PC-9 (cell line): ENCODE measurements around the gene C7orf33. TPM values are rescaled to one million over a fixed set of nuclear protein-coding genes. Genes with fewer than 3 reads are reported as not detected.

ENCODE experiments used
- BruUV-seq: library from RNA; stranded (reverse); fragments of 400-500 nt; replicated peaks from 2 replicates; lab custom pipeline; 2021; lab: Mats Ljungman, UMichigan
- CTCF ChIA-PET: fragments of 300-600 bp; sonication (Branson Sonifier 250); formaldehyde crosslinking; loops from one replicate; lab custom pipeline; 2022; ENCODE audit warnings: antibody characterized with exemption; lab: Charles Lee
- POLR2A ChIA-PET: fragments of 300-600 bp; sonication (Branson Sonifier 250); formaldehyde crosslinking; loops from one replicate; lab custom pipeline; 2022; ENCODE audit warnings: antibody characterized with exemption; ENCODE audit not compliant: unreplicated experiment; lab: Charles Lee
- DNase-seq, 2 experiments: peaks; one replicate each; pipeline versions ENCODE4 v3.0.0 to v3.0.0-alpha.2; 2015 to 2022; ENCODE audit warnings: mixed read lengths in 1 of 2
- H2AFZ ChIP-seq: fragments of 200-600 bp; sonication (generic); 2 replicates; pipeline ENCODE4 v1.8.1; 2017; ENCODE audit warnings: antibody characterized with exemption
- H3F3A ChIP-seq: fragments of 200-600 bp; sonication (generic); 2 replicates; pipeline ENCODE4 v1.8.1; 2017; ENCODE audit warnings: antibody characterized with exemption, mild to moderate bottlenecking, low read depth; ENCODE audit not compliant: insufficient read depth
- H3K27ac ChIP-seq: fragments of 200-600 bp; sonication (generic); 2 replicates; pipeline ENCODE4 v1.6.1; 2016; ENCODE audit warnings: mixed run types
- H3K27me3 ChIP-seq: fragments of 200-600 bp; sonication (generic); 2 replicates; pipeline ENCODE4 v1.6.1; 2016; ENCODE audit warnings: low read depth, mixed run types; ENCODE audit not compliant: insufficient read depth
- H3K36me3 ChIP-seq: fragments of 200-600 bp; sonication (generic); 2 replicates; pipeline ENCODE4 v1.6.1; 2016; ENCODE audit warnings: low read depth, mixed run types
- H3K4me1 ChIP-seq: fragments of 200-600 bp; sonication (generic); replicated peaks from 2 replicates; pipeline ENCODE4 v1.6.1; 2016; ENCODE audit warnings: mixed run types; ENCODE audit not compliant: insufficient read depth
- H3K4me2 ChIP-seq: fragments of 200-600 bp; sonication (generic); 2 replicates; pipeline ENCODE4 v1.6.1; 2017; ENCODE audit warnings: mixed run types
- H3K4me3 ChIP-seq: fragments of 200-600 bp; sonication (generic); 2 replicates; pipeline ENCODE4 v1.6.1; 2016; ENCODE audit warnings: mixed run types
- H3K79me2 ChIP-seq: fragments of 200-600 bp; sonication (generic); 2 replicates; pipeline ENCODE4 v1.6.1; 2017; ENCODE audit warnings: low read depth, mixed run types
- H3K9me2 ChIP-seq: fragments of 200-600 bp; sonication (generic); 2 replicates; pipeline ENCODE4 v1.8.1; 2017; ENCODE audit warnings: mild to moderate bottlenecking; ENCODE audit not compliant: insufficient read depth
- H3K9me3 ChIP-seq: fragments of 200-600 bp; sonication (generic); 2 replicates; pipeline ENCODE4 v1.8.1; 2016; ENCODE audit warnings: low read depth; ENCODE audit not compliant: insufficient read depth
- H4K20me1 ChIP-seq: fragments of 200-600 bp; sonication (generic); 2 replicates; pipeline ENCODE4 v1.8.1; 2017; ENCODE audit not compliant: insufficient read depth
- CTCF ChIP-seq: fragments of 200-600 bp; sonication (generic); conservative IDR thresholded peaks from 2 replicates; pipeline ENCODE4 v1.6.1; 2017; ENCODE audit warnings: mixed run types, antibody characterized with exemption, mild to moderate bottlenecking, moderate library complexity
- EZH2 ChIP-seq: fragments of 200-600 bp; sonication (generic); IDR thresholded peaks from 2 replicates; pipeline ENCODE4 v1.8.0; 2017; ENCODE audit warnings: antibody characterized with exemption, low read depth
- intact Hi-C: fragments of 100-400 bp; cut with micrococcal nuclease; formaldehyde crosslinking; loops from one replicate; pipeline ENCODE4 v1.10.0; 2022; ENCODE audit not compliant: unreplicated experiment
- total RNA-seq: library from RNA; stranded (reverse); gene quantifications from 2 replicates; pipeline ENCODE4 v1.2.3, GENCODE V29; 2021

Gene C7orf33
- total RNA-seq, 1 experiment from 2014 or later: not detected

GRCh38 chr7:148630078-148630477, 39.5 kb downstream of the C7orf33 start:
- no peaks in the 10 kb centered on the region for H3K36me3 ChIP-seq
- no peaks in the 10 kb centered on the region for H3K4me1 ChIP-seq
- CTCF ChIA-PET: no interaction called here
- no peaks in the 10 kb centered on the region for H3K9me2 ChIP-seq
- no peak overlapping the region for H3K4me3 ChIP-seq
- H2AFZ ChIP-seq: no peak overlapping the region
- BruUV-seq: no TSS peak
- no peaks in the 10 kb centered on the region for H3K79me2 ChIP-seq
- no peaks in the 10 kb centered on the region for H4K20me1 ChIP-seq
- POLR2A ChIA-PET: no interaction called here
- 0 out of 2 replicates have a peak, but pooled peaks cover 3% of the 10 kb centered on the region for H3K27me3 ChIP-seq
- DNase-seq: no peak
- H3F3A ChIP-seq: no peaks in the 10 kb centered on the region
- H3K27ac ChIP-seq: no peak overlapping the region
- H3K4me2 ChIP-seq: no peak overlapping the region
- no peaks in the 10 kb centered on the region for H3K9me3 ChIP-seq
- intact Hi-C loops: no loop called here
- TF ChIP-seq EZH2 (no peak), CTCF (no peak)

GRCh38 chr7:148633761-148634160, 43.2 kb downstream of the C7orf33 start:
- H3K27me3 ChIP-seq: 0 out of 2 replicates have a peak, but pooled peaks cover 3% of the 10 kb centered on the region
- no peaks in the 10 kb centered on the region for H3K9me2 ChIP-seq
- ChIA-PET CTCF (no interaction called here), POLR2A (interaction anchor here (0.6 kb wide), 1 partner anchor 240 kb away, joined by 5 read pairs; no protein-coding TSS in a partner anchor)
- H3F3A ChIP-seq: no peaks in the 10 kb centered on the region
- no TSS peak for BruUV-seq
- H3K79me2 ChIP-seq: no peaks in the 10 kb centered on the region
- no peaks in the 10 kb centered on the region for H3K9me3 ChIP-seq
- TF ChIP-seq CTCF: no peak
- DNase-seq: no peak
- no peaks in the 10 kb centered on the region for H4K20me1 ChIP-seq
- H3K36me3 ChIP-seq: no peaks in the 10 kb centered on the region
- no peak overlapping the region for H3K27ac ChIP-seq
- no peak overlapping the region for H2AFZ ChIP-seq
- no peak overlapping the region for H3K4me3 ChIP-seq
- no peak overlapping the region for H3K4me2 ChIP-seq
- intact Hi-C loops: no loop called here
- H3K4me1 ChIP-seq: no peaks in the 10 kb centered on the region

- Histone ChIP-seq H3K9me3 (no peaks in the 10 kb centered on the region), H3K79me2 (no peaks in the 10 kb centered on the region), H3K4me3 (no peak overlapping the region), H3K36me3 (no peaks in the 10 kb centered on the region), H3K4me2 (no peak overlapping the region), H3K4me1 (no peaks in the 10 kb centered on the region), H2AFZ (no peak overlapping the region), H4K20me1 (no peaks in the 10 kb centered on the region), H3K9me2 (no peaks in the 10 kb centered on the region), H3K27me3 (peaks cover 9% of the 10 kb centered on the region; the same call in 1 of the 2 replicates), H3F3A (no peaks in the 10 kb centered on the region), H3K27ac (no peak overlapping the region)
- no peak for DNase-seq
- TF ChIP-seq EZH2: no peak
- TF ChIP-seq CTCF: no peak
- ChIA-PET CTCF (no interaction called here), POLR2A (no interaction called here)
- BruUV-seq: no TSS peak
- intact Hi-C loops: no loop called here
Measured at GRCh38 chr7:148637094-148637493, 46.5 kb downstream of the C7orf33 start.
